ENCODE results near the gene PLCB1. TPM values are rescaled to one million over a fixed set of nuclear protein-coding genes. Genes with fewer than 3 reads are reported as not detected.

The PLCB1 gene
- total and polyA plus RNA-seq, 10 of the 15 experiments (the other 5 are each of a cell fraction or from before 2014, with no cell fraction given), result 0.05 to 5.3 (median 0.17) TPM; not detected in 1

- TF ChIP-seq USF1 (IDR thresholded peaks at IDR 0.05; ENCODE audit: borderline replicate concordance, extremely low read length, insufficient read depth, low read depth, low read length) (no peak), ATF3 (IDR thresholded peaks at IDR 0.05; ENCODE audit: borderline replicate concordance, extremely low read depth, low read depth, low read length) (no peak)
Measured at GRCh38 chr20:8339349-8339748, 207.3 kb downstream of the PLCB1 start (continued).

- Histone ChIP-seq H3K79me2 (ENCODE audit: control insufficient read depth, insufficient read depth, low read length) (no peaks in the 10 kb centered on the region), H3K9me3 (replicated peaks; ENCODE audit: control insufficient read depth, insufficient read depth, low read length) (no peaks in the 10 kb centered on the region), H3K4me1 (ENCODE audit: control insufficient read depth, insufficient read depth, low read length) (no peaks in the 10 kb centered on the region), H4K20me1 (ENCODE audit: control insufficient read depth, insufficient read depth) (no peaks in the 10 kb centered on the region), H3K27me3 (replicated peaks in 1 of 2; ENCODE audit: control insufficient read depth in 2 of 2, insufficient read depth in 2 of 2, low read length in 1 of 2) (no peaks in the 10 kb centered on the region), H3K27ac (ENCODE audit: control insufficient read depth, insufficient read depth) (no peak overlapping the region), H2AFZ (ENCODE audit: control insufficient read depth, low read depth, low read length) (no peak overlapping the region), H3K4me3 (no peak overlapping the region), H3K4me2 (ENCODE audit: control insufficient read depth, insufficient read depth) (no peak overlapping the region), H3K9ac (ENCODE audit: control insufficient read depth, insufficient read depth, low read length) (no peak overlapping the region), H3K36me3 (ENCODE audit: control insufficient read depth in 2 of 2, insufficient read depth in 2 of 2, low read length in 1 of 2) (no peaks in the 10 kb centered on the region)
- no TSS peak for BruUV-seq (replicated peaks)
- WGBS (ENCODE audit: insufficient coverage, insufficient replicate concordance, low lambda C conversion rate, missing lambda C conversion rate), result 64% methylated on average over 3 of the region's 3 CpGs
- DNase-seq (ENCODE audit: low read depth, low spot score) (no peak), ATAC-seq (no peak), FAIRE-seq (no peak)
- SMC1A ChIA-PET (ENCODE audit: uncharacterized antibody, unreplicated experiment), result interaction anchor here (1.2 kb wide), 1 partner anchor 15 kb away, joined by 3 read pairs; no protein-coding TSS in a partner anchor
- in situ Hi-C loops (cut with MboI), result no loop called here
- POLR2A ChIA-PET, result no interaction called here
- TF ChIP-seq ZBED1 (IDR thresholded peaks at IDR 0.05; ENCODE audit: borderline replicate concordance) (no peak), MTA2 (IDR thresholded peaks at IDR 0.05; ENCODE audit: low read depth) (no peak), MEF2B (IDR thresholded peaks at IDR 0.05; ENCODE audit: partially characterized antibody, poor library complexity, severe bottlenecking) (no peak)
- intact Hi-C loops (cut with micrococcal nuclease; ENCODE audit: unreplicated experiment), result no loop called here
- RAD21 ChIA-PET (ENCODE audit: unreplicated experiment), result no interaction called here
- CTCF ChIA-PET, result no interaction called here
Measured at GRCh38 chr20:8342391-8342790, 210.3 kb downstream of the PLCB1 start.
